Suprapubic skin (tissue), 4 donors: Measurements from ENCODE around the gene SSH3. TPM values are rescaled to one million over a fixed set of nuclear protein-coding genes. Genes with fewer than 3 reads are reported as not detected.

Source experiments
- DNase-seq, 2 donors: peaks; one replicate each; pipeline ENCODE4 v3.0.0-alpha.2; 2019; ENCODE audit warnings: low spot score in 2 of 2
- H3K27ac ChIP-seq: fragments of 200-600 bp; sonication (generic); one replicate; pipeline ENCODE4 v1.5.1; 2019
- H3K27me3 ChIP-seq: fragments of 200-600 bp; sonication (generic); one replicate; pipeline ENCODE4 v1.5.1; 2019
- H3K36me3 ChIP-seq: fragments of 200-600 bp; sonication (generic); one replicate; pipeline ENCODE4 v1.5.1; 2019
- H3K4me1 ChIP-seq: fragments of 200-600 bp; sonication (generic); one replicate; pipeline ENCODE4 v1.5.1; 2019
- H3K4me3 ChIP-seq: fragments of 200-600 bp; sonication (generic); one replicate; pipeline ENCODE4 v1.5.1; 2019; ENCODE audit warnings: mild to moderate bottlenecking
- H3K9me3 ChIP-seq: fragments of 200-600 bp; sonication (generic); one replicate; pipeline ENCODE4 v1.5.1; 2019
- EP300 ChIP-seq: sonication (generic); formaldehyde crosslinking; IDR thresholded peaks from one replicate; pipeline ENCODE4 v1.6.1; 2017; ENCODE audit warnings: antibody characterized with exemption
- POLR2A ChIP-seq, 2 donors: fragments of 450-650 bp; IDR thresholded peaks; one replicate each; pipeline ENCODE4 v1.6.1; 2017; ENCODE audit warnings: antibody characterized with exemption in 2 of 2, mild to moderate bottlenecking in 2 of 2, moderate library complexity in 2 of 2
- POLR2AphosphoS5 ChIP-seq, 3 donors: sonication (generic); formaldehyde crosslinking; IDR thresholded peaks; one replicate each; pipeline ENCODE4 v1.6.1; 2017; ENCODE audit warnings: antibody characterized with exemption in 3 of 3
- WGBS: methylation state at CpG from one replicate; pipeline ENCODE4 v1.1.5; 2018; 5-methylcytosine and 5-hydroxymethylcytosine counted together
- total RNA-seq, 4 donors: library from RNA; depleted of rRNA; stranded (reverse); fragments of >200 nt; gene quantifications; one replicate each; pipeline ENCODE4 v1.1.0, GENCODE V29; 2016
- TF ChIP-seq, protein P1 (sequence below), 2 donors: fragments of 200-600 bp in 1 of 2; fragments of 450-650 bp in 1 of 2; sonication (generic) in 1 of 2; IDR thresholded peaks; one replicate each; pipeline ENCODE4 v1.5.1; 2016 to 2019; ENCODE audit warnings: antibody characterized with exemption in 2 of 2, mild to moderate bottlenecking in 1 of 2, moderate library complexity in 1 of 2

SSH3 gene
- total RNA-seq, 4 donors from 2014 or later = 49.4 to 107 (median 63.9) TPM

DNA sequence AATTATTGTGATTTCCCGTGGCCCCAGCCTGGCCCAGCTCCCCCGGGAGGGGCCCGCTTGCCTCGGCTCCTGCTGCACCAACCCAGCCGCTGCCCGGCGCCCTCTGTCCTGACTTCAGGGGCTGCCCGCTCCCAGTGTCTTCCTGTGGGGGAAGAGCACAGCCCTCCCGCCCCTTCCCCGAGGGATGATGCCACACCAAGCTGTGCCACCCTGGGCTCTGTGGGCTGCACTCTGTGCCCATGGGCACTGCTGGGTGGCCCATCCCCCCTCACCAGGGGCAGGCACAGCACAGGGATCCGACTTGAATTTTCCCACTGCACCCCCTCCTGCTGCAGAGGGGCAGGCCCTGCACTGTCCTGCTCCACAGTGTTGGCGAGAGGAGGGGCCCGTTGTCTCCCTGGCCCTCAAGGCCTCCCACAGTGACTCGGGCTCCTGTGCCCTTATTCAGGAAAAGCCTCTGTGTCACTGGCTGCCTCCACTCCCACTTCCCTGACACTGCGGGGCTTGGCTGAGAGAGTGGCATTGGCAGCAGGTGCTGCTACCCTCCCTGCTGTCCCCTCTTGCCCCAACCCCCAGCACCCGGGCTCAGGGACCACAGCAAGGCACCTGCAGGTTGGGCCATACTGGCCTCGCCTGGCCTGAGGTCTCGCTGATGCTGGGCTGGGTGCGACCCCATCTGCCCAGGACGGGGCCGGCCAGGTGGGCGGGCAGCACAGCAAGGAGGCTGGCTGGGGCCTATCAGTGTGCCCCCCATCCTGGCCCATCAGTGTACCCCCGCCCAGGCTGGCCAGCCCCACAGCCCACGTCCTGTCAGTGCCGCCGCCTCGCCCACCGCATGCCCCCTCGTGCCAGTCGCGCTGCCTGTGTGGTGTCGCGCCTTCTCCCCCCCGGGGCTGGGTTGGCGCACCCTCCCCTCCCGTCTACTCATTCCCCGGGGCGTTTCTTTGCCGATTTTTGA, 17.5 kb upstream of the SSH3 start:
- Histone ChIP-seq H3K4me1 (peaks cover 40% of the 10 kb centered on the region), H3K27me3 (no peaks in the 10 kb centered on the region)

DNA sequence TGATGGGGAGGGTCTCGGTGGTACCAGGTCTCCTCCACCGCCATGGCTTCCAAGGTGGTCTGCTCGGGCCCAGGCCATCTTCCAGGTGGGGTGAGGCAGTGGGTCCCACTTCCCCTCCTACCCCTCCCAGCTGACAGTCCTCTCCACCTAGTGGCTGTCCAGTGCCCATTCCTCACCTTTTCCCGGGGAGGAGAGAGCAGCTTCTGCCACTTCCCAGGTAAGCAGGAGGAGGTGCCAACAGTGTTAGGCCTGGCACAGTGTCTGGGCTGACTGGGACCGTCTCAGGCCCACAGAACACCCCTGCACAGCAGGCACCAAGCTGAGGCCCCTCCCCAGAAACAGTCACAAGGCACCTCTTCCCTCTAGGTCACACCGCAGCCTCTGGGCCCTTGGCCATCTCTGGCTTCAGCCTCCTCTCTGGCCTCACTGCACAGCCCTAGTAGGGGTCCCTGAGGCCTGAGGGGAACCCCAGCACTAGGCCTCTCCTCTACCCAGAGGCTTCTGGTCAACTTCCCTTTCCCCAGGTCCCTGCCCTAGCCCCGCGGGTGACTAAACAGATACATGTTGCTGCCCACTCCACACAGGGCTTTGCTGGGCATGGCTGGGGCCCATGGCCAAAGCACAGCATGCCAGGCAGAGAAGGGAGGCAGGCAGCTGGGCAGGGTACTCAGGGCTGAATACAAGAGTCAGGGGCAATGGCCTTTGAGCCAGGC, 16.6 kb upstream of the SSH3 start:
- no peaks in the 10 kb centered on the region for H3K27me3 ChIP-seq
- DNase-seq = no peak
- no peaks in the 10 kb centered on the region for H3K9me3 ChIP-seq
- peaks cover 59% of the 10 kb centered on the region for H3K36me3 ChIP-seq
- 75% methylated on average over 5 of the region's 8 CpGs for WGBS
- H3K27ac ChIP-seq = peak overlapping the region; percentile 98
- peaks cover 50% of the 10 kb centered on the region for H3K4me1 ChIP-seq
- no peak overlapping the region for H3K4me3 ChIP-seq
- TF ChIP-seq POLR2AphosphoS5 (IDR thresholded peaks at IDR 0.05) = no peak
- TF ChIP-seq POLR2A (IDR thresholded peaks at IDR 0.05) = no peak
- TF ChIP-seq, protein P1, sequence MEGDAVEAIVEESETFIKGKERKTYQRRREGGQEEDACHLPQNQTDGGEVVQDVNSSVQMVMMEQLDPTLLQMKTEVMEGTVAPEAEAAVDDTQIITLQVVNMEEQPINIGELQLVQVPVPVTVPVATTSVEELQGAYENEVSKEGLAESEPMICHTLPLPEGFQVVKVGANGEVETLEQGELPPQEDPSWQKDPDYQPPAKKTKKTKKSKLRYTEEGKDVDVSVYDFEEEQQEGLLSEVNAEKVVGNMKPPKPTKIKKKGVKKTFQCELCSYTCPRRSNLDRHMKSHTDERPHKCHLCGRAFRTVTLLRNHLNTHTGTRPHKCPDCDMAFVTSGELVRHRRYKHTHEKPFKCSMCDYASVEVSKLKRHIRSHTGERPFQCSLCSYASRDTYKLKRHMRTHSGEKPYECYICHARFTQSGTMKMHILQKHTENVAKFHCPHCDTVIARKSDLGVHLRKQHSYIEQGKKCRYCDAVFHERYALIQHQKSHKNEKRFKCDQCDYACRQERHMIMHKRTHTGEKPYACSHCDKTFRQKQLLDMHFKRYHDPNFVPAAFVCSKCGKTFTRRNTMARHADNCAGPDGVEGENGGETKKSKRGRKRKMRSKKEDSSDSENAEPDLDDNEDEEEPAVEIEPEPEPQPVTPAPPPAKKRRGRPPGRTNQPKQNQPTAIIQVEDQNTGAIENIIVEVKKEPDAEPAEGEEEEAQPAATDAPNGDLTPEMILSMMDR (IDR thresholded peaks at IDR 0.05) = no peak
- TF ChIP-seq EP300 = no peak

More for the DNA sequence above, 17.5 kb upstream of the SSH3 start:
- Histone ChIP-seq H3K36me3 (peaks cover 64% of the 10 kb centered on the region), H3K27ac (peak overlapping the region; percentile 98), H3K9me3 (no peaks in the 10 kb centered on the region), H3K4me3 (no peak overlapping the region)
- TF ChIP-seq EP300 (no peak), POLR2A (IDR thresholded peaks at IDR 0.05) (no peak), POLR2AphosphoS5 (IDR thresholded peaks at IDR 0.05) (no peak)
- TF ChIP-seq, protein P1 (IDR thresholded peaks at IDR 0.05) = no peak
- 78% methylated on average over 30 of the region's 39 CpGs for WGBS
- DNase-seq = no peak

GRCh38 chr11:67287355-67288197, 15.8 kb upstream of the SSH3 start:
- peak overlapping the region; percentile 87 for H3K4me3 ChIP-seq
- no peak for DNase-seq
- H3K36me3 ChIP-seq = peaks cover 58% of the 10 kb centered on the region
- H3K9me3 ChIP-seq = no peaks in the 10 kb centered on the region
- H3K4me1 ChIP-seq = peaks cover 54% of the 10 kb centered on the region
- TF ChIP-seq POLR2A (IDR thresholded peaks at IDR 0.05) (no peak), EP300 (no peak), POLR2AphosphoS5 (IDR thresholded peaks at IDR 0.05) (no peak)
- TF ChIP-seq, protein P1 (IDR thresholded peaks at IDR 0.05) = no peak
- H3K27ac ChIP-seq = peak overlapping the region; percentile 98
- H3K27me3 ChIP-seq = no peaks in the 10 kb centered on the region
- WGBS = 72% methylated on average over 14 of the region's 14 CpGs

DNA sequence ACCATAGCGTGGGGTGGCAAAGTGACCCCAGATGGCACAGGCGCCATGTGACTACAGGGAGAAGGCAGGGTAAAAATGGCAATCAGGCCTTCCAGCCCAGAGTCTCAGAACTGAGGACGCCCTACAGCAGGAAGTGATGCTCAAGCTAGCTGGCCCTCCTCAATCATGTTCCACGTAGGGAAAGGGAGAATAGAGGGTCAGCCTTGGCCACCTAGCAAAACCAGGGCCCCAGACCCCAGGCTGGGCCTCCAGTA, 15.2 kb upstream of the SSH3 start:
- DNase-seq = no peak
- WGBS = 30% methylated on average over 4 of the region's 4 CpGs

More for the DNA sequence above, 15.2 kb upstream of the SSH3 start:
- Histone ChIP-seq H3K36me3 (peaks cover 55% of the 10 kb centered on the region), H3K4me1 (peaks cover 57% of the 10 kb centered on the region), H3K27me3 (no peaks in the 10 kb centered on the region), H3K4me3 (peak overlapping the region; percentile 87), H3K27ac (peak overlapping the region; percentile 98), H3K9me3 (no peaks in the 10 kb centered on the region)
- TF ChIP-seq POLR2AphosphoS5 (IDR thresholded peaks at IDR 0.05) = no peak
- TF ChIP-seq EP300 = no peak
- TF ChIP-seq POLR2A (IDR thresholded peaks at IDR 0.05) = no peak
- TF ChIP-seq, protein P1 (IDR thresholded peaks at IDR 0.05) = no peak
